A549 (cell line): ENCODE measurements around the gene STAU1.

ENCODE experiments used
- MAZ ChIP-seq: fragments of 150-350 bp; IDR thresholded peaks from 2 replicates; pipeline ENCODE4 v1.6.1; 2014; ENCODE audit warnings: antibody characterized with exemption, low read depth, low read length, borderline replicate concordance
- NPAS2 ChIP-seq: fragments of 250-450 bp; sonication (Bioruptor Pico); IDR thresholded peaks from 2 replicates; pipeline ENCODE4 v1.8.0; 2022; ENCODE audit warnings: mild to moderate bottlenecking, moderate library complexity, borderline replicate concordance
- POLR2A ChIP-seq: IDR thresholded peaks from 2 replicates; pipeline ENCODE4 v1.6.1; 2012; ENCODE audit warnings: mild to moderate bottlenecking, low read length
- RFX5 ChIP-seq: fragments of 450-650 bp; IDR thresholded peaks from 2 replicates; pipeline ENCODE4 v1.7.1; 2014; ENCODE audit warnings: antibody characterized with exemption, mild to moderate bottlenecking, moderate library complexity
- ZFP36 ChIP-seq: fragments of 450-650 bp; IDR thresholded peaks from 2 replicates; pipeline ENCODE4 v1.6.1; 2014; ENCODE audit warnings: borderline replicate concordance; ENCODE audit not compliant: partially characterized antibody
- TF ChIP-seq, protein P1 (sequence below): fragments of >200 bp; sonication (Bioruptor Twin); formaldehyde crosslinking; IDR thresholded peaks from 3 replicates; pipeline ENCODE4 v1.5.1; 2016
- TF ChIP-seq, protein P2 (sequence below): IDR thresholded peaks from 2 replicates; pipeline ENCODE4 v1.6.1; 2012
- TF ChIP-seq, protein P3 (sequence below): fragments of 450-650 bp; IDR thresholded peaks from 2 replicates; pipeline ENCODE4 v1.6.1; 2014; ENCODE audit warnings: antibody characterized with exemption
- TF ChIP-seq, protein P4 (sequence below): fragments of 250-450 bp; sonication (Bioruptor Pico); IDR thresholded peaks from 2 replicates; pipeline ENCODE4 v1.5.0; 2021; ENCODE audit warnings: mild to moderate bottlenecking, moderate library complexity, borderline replicate concordance

DNA sequence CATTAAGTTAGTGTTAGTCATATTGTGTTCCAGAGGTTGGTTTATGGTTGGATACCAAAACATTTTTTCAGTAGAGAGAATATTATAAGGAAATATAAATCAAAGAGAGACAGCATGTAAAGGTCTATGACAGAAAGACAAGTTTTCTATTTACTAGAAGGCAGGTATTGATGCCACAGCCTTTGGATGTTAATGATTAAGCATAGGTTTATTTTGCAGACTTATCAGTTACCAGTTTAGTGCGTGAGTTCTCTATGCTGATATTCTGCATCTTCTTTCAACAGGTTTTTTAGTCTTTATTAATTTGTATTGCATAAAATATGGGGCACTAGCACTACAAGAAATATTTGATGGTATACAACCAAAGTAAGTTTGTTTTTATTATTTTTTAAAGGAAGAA lies 96.4 kb downstream of the STAU1 start:
- TF ChIP-seq ZFP36, result no peak
- TF ChIP-seq, protein P1, sequence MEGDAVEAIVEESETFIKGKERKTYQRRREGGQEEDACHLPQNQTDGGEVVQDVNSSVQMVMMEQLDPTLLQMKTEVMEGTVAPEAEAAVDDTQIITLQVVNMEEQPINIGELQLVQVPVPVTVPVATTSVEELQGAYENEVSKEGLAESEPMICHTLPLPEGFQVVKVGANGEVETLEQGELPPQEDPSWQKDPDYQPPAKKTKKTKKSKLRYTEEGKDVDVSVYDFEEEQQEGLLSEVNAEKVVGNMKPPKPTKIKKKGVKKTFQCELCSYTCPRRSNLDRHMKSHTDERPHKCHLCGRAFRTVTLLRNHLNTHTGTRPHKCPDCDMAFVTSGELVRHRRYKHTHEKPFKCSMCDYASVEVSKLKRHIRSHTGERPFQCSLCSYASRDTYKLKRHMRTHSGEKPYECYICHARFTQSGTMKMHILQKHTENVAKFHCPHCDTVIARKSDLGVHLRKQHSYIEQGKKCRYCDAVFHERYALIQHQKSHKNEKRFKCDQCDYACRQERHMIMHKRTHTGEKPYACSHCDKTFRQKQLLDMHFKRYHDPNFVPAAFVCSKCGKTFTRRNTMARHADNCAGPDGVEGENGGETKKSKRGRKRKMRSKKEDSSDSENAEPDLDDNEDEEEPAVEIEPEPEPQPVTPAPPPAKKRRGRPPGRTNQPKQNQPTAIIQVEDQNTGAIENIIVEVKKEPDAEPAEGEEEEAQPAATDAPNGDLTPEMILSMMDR, result no peak
- TF ChIP-seq MAZ, result no peak
- TF ChIP-seq POLR2A, result no peak
- TF ChIP-seq, protein P2, sequence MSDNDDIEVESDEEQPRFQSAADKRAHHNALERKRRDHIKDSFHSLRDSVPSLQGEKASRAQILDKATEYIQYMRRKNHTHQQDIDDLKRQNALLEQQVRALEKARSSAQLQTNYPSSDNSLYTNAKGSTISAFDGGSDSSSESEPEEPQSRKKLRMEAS, result no peak
- TF ChIP-seq, protein P3, sequence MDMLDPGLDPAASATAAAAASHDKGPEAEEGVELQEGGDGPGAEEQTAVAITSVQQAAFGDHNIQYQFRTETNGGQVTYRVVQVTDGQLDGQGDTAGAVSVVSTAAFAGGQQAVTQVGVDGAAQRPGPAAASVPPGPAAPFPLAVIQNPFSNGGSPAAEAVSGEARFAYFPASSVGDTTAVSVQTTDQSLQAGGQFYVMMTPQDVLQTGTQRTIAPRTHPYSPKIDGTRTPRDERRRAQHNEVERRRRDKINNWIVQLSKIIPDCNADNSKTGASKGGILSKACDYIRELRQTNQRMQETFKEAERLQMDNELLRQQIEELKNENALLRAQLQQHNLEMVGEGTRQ, result no peak
- TF ChIP-seq, protein P4, sequence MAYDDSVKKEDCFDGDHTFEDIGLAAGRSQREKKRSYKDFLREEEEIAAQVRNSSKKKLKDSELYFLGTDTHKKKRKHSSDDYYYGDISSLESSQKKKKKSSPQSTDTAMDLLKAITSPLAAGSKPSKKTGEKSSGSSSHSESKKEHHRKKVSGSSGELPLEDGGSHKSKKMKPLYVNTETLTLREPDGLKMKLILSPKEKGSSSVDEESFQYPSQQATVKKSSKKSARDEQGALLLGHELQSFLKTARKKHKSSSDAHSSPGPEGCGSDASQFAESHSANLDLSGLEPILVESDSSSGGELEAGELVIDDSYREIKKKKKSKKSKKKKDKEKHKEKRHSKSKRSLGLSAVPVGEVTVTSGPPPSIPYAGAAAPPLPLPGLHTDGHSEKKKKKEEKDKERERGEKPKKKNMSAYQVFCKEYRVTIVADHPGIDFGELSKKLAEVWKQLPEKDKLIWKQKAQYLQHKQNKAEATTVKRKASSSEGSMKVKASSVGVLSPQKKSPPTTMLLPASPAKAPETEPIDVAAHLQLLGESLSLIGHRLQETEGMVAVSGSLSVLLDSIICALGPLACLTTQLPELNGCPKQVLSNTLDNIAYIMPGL (CRISPR knock-in tag), result no peak
- no peak for TF ChIP-seq RFX5
- TF ChIP-seq NPAS2 (CRISPR knock-in tag), result no peak
